Measurements from ENCODE around the gene ARRDC4. TPM values are rescaled to one million over a fixed set of nuclear protein-coding genes. Genes with fewer than 3 reads are reported as not detected.

The ARRDC4 gene, protein sequence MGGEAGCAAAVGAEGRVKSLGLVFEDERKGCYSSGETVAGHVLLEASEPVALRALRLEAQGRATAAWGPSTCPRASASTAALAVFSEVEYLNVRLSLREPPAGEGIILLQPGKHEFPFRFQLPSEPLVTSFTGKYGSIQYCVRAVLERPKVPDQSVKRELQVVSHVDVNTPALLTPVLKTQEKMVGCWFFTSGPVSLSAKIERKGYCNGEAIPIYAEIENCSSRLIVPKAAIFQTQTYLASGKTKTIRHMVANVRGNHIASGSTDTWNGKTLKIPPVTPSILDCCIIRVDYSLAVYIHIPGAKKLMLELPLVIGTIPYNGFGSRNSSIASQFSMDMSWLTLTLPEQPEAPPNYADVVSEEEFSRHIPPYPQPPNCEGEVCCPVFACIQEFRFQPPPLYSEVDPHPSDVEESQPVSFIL
- under 1 TPM; 0.24 to 0.29 TPM for total RNA-seq

- ChIA-PET CTCF (no interaction called here), POLR2A (no interaction called here)
- H3K9me3 Mint-ChIP-seq: no peaks in the 10 kb centered on the region
- H3K27me3 Mint-ChIP-seq: peaks cover 14% of the 10 kb centered on the region
- peaks cover 2% of the 10 kb centered on the region for H3K36me3 Mint-ChIP-seq
- intact Hi-C loops (cut with micrococcal nuclease): no loop called here
- H3K4me1 Mint-ChIP-seq (ENCODE audit: low read depth): peaks cover 15% of the 10 kb centered on the region
- DNase-seq: peak; percentile 95
- H3K27ac Mint-ChIP-seq: peak within 1 kb of the TSS; percentile 65
- peak within 1 kb of the TSS; percentile 64 for H3K4me3 Mint-ChIP-seq
Observed at GRCh38 chr15:97960364-97961066, at the start of gene ARRDC4. TSS of gene ARRDC4 (plus strand) at chr15:97960703. CDS start at chr15:97960862, 159 bp downstream.

- H3K27me3 Mint-ChIP-seq: no peaks in the 10 kb centered on the region
- no peaks in the 10 kb centered on the region for H3K36me3 Mint-ChIP-seq
- H3K27ac Mint-ChIP-seq: no peak overlapping the region
- ChIA-PET POLR2A (no interaction called here), CTCF (no interaction called here)
- no peak for DNase-seq
- H3K4me1 Mint-ChIP-seq (ENCODE audit: low read depth): no peaks in the 10 kb centered on the region
- intact Hi-C loops (cut with micrococcal nuclease): loop anchor here (10.0 kb wide), 1 partner anchor 90 kb away; no protein-coding TSS in a partner anchor
- no peaks in the 10 kb centered on the region for H3K9me3 Mint-ChIP-seq
- no peak overlapping the region for H3K4me3 Mint-ChIP-seq
Observed at GRCh38 chr15:97914711-97915110, 45.8 kb upstream of the ARRDC4 start.

DNA sequence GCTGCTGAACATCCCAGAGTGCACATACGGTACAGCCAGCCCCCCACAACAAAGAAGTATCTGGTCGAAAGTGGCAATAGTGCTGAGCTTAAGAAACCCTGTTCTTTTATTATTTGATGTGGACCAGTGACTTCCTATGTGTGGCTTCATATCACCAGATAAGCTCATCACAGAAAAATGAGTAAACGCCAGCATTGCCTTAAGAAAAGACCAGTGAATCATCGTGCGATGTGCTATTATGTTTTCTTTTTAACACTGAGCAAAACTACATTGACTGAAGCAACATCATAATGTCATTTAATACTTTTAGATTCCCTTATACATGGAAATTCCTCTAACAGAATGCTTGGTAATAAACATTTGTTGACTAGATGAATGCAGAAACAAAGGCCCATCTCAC lies 45.2 kb upstream of the ARRDC4 start:
- POLR2A ChIA-PET: no interaction called here
- no peaks in the 10 kb centered on the region for H3K9me3 Mint-ChIP-seq
- no peak overlapping the region for H3K4me3 Mint-ChIP-seq
- no peak overlapping the region for H3K27ac Mint-ChIP-seq
- H3K27me3 Mint-ChIP-seq: no peaks in the 10 kb centered on the region
- no peak for DNase-seq
- H3K4me1 Mint-ChIP-seq (ENCODE audit: low read depth): no peaks in the 10 kb centered on the region
- H3K36me3 Mint-ChIP-seq: no peaks in the 10 kb centered on the region
- intact Hi-C loops (cut with micrococcal nuclease): loop anchor here (10.0 kb wide), 1 partner anchor 90 kb away; no protein-coding TSS in a partner anchor
- CTCF ChIA-PET: interaction anchor here (0.7 kb wide), 1 partner anchor 16 kb away, joined by 3 read pairs; no protein-coding TSS in a partner anchor

DNA sequence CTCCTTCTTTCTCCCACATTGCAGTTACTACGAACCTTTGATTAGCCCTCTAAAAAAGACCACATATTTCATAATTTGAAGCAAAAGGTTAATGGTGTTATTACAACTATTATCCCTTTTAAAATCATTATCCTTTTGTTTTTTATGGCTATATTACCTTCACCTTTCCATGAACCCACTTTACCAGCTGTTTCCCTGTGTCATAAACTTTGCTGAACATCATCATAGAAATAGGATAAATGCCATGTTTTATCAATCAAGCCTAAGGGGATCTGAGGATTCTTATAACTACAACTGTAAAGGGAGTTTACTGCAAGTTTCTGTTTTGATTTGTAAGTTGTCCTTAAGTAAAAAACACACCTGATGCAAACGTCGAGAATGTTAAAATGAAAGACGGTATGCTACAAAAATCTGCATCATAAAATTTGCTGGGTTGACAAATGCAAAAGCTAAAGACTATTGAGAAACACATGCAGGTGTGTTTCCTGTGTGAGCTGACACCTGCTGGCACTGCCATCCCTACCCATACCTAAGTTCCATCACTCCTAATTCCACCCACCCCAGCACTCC lies 39.1 kb upstream of the ARRDC4 start:
- no peak overlapping the region for H3K4me3 Mint-ChIP-seq
- H3K27me3 Mint-ChIP-seq: no peaks in the 10 kb centered on the region
- no peak overlapping the region for H3K27ac Mint-ChIP-seq
- DNase-seq: no peak
- ChIA-PET CTCF (no interaction called here), POLR2A (no interaction called here)
- H3K36me3 Mint-ChIP-seq: no peaks in the 10 kb centered on the region
- peaks cover 10% of the 10 kb centered on the region for H3K9me3 Mint-ChIP-seq
- intact Hi-C loops (cut with micrococcal nuclease): no loop called here
- no peaks in the 10 kb centered on the region for H3K4me1 Mint-ChIP-seq (ENCODE audit: low read depth)

DNA sequence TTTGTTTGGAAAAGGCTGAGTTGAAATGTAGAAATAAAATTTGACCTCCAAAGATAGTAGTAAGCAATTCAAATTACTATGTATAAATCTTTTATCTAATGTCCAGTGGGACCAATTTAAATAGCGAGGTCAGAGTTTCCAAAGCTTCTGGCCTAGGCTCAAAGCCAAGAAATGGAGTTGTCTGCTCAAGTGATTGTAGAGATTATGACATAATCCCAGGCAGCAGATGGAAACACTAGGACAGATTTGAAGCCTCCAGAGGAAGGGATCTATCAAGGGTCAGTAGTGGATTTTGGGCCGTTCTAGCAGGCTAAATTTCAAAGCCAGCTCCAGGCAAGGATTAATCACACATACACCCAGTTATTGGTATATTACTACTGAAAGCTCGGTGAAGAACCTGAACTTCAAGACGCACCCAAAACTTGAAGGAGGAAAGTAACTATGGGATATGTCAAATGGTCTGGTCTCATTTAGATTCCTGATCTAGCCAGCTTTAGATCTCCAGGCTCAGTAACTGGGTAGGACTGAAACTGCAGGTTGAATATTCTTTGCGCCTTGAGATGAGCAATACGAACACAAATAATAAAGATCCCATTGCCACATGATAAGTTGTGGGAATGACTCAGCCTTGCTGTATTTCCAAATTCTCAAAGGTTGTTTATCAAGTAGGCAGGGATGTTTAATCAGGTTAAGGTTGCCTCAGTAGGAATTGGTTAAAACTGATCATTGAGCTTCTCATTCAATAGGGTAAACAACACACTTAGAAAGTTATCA lies 30.9 kb upstream of the ARRDC4 start:
- H3K27me3 Mint-ChIP-seq: no peaks in the 10 kb centered on the region
- no peaks in the 10 kb centered on the region for H3K4me1 Mint-ChIP-seq (ENCODE audit: low read depth)

GRCh38 chr15:97930230-97930629 lies 30.3 kb upstream of the ARRDC4 start:
- no peak overlapping the region for H3K27ac Mint-ChIP-seq
- no peaks in the 10 kb centered on the region for H3K4me1 Mint-ChIP-seq (ENCODE audit: low read depth)
- peaks cover 3% of the 10 kb centered on the region for H3K36me3 Mint-ChIP-seq
- no peaks in the 10 kb centered on the region for H3K27me3 Mint-ChIP-seq
- ChIA-PET CTCF (no interaction called here), POLR2A (no interaction called here)
- no peak overlapping the region for H3K4me3 Mint-ChIP-seq
- intact Hi-C loops (cut with micrococcal nuclease): no loop called here
- H3K9me3 Mint-ChIP-seq: peaks cover 19% of the 10 kb centered on the region
- no peak for DNase-seq

More for the DNA sequence above, 30.9 kb upstream of the ARRDC4 start:
- intact Hi-C loops (cut with micrococcal nuclease): no loop called here
- H3K9me3 Mint-ChIP-seq: peaks cover 17% of the 10 kb centered on the region
- H3K27ac Mint-ChIP-seq: no peak overlapping the region
- H3K36me3 Mint-ChIP-seq: peaks cover 3% of the 10 kb centered on the region
- DNase-seq: no peak
- H3K4me3 Mint-ChIP-seq: no peak overlapping the region
- CTCF ChIA-PET: no interaction called here
- POLR2A ChIA-PET: no interaction called here

DNA sequence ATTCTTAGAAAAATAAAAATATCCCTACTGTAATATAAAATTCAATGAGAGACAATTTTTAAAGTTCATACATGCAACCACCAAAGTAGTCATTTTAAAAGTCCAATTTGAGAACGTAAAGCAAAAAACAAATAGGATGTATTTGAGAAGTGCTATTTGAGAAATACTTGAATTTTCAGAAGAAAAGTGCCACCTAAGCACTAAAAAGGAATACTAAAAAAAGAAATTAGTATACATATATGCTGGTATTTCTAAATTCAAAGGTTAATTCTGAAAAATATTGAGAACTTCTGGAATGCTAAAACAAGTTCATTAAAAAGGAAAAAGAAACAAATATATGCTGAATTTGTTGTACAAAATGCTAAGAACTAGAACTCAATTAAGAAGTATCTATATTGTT lies 29.2 kb upstream of the ARRDC4 start:
- Mint-ChIP-seq H3K27me3 (no peaks in the 10 kb centered on the region), H3K36me3 (peaks cover 3% of the 10 kb centered on the region), H3K4me1 (ENCODE audit: low read depth) (no peaks in the 10 kb centered on the region), H3K4me3 (no peak overlapping the region), H3K27ac (no peak overlapping the region), H3K9me3 (peaks cover 27% of the 10 kb centered on the region)
- CTCF ChIA-PET: no interaction called here
- intact Hi-C loops (cut with micrococcal nuclease): no loop called here
- POLR2A ChIA-PET: no interaction called here
- no peak for DNase-seq

DNA sequence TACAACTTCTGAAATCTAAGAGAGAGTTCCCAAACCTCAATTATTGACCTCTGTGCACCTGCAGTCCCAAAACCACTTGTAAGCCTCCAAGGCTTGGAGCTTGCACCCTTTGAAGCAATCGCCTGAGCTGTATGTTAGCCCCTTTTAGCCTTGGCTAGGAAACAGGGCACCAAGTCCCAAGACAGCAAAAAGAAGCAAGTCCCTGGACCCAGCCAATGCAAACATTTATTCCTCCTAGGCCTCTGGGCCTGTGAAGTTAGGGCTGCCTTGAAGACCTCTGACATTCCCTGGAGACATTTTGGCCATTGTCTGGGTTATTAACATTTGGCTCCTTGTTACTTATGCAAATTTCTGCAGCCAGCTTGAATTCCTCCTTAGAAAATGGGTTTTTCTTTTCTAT lies 26.9 kb upstream of the ARRDC4 start:
- ChIA-PET CTCF (no interaction called here), POLR2A (no interaction called here)
- H3K27me3 Mint-ChIP-seq: no peaks in the 10 kb centered on the region
- peaks cover 3% of the 10 kb centered on the region for H3K36me3 Mint-ChIP-seq
- H3K27ac Mint-ChIP-seq: no peak overlapping the region
- no peaks in the 10 kb centered on the region for H3K4me1 Mint-ChIP-seq (ENCODE audit: low read depth)
- no peak for DNase-seq
- intact Hi-C loops (cut with micrococcal nuclease): no loop called here
- no peak overlapping the region for H3K4me3 Mint-ChIP-seq
- peaks cover 28% of the 10 kb centered on the region for H3K9me3 Mint-ChIP-seq

DNA sequence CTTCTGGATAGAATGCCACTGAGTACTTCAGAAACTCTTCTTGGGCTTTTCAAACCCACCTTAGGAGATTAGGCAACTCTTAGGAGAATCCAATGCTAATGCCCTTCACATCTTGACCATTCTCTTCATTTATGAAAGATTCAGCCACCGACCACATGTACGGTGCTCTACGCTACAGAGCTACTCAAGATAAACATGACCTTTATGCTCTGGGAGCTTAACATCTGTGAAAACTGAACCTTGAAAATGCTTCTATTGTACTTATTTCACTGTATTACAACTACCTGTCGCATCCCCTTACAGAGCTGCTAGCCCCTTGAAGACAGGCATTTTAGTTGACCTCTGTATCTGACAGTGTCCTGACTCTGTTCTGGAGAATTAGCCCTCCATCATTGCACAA lies 19.5 kb upstream of the ARRDC4 start:
- Mint-ChIP-seq H3K27ac (no peak overlapping the region), H3K27me3 (peaks cover under 1% of the 10 kb centered on the region), H3K4me3 (no peak overlapping the region), H3K4me1 (ENCODE audit: low read depth) (no peaks in the 10 kb centered on the region), H3K9me3 (peaks cover 4% of the 10 kb centered on the region), H3K36me3 (no peaks in the 10 kb centered on the region)
- CTCF ChIA-PET: no interaction called here
- DNase-seq: no peak
- intact Hi-C loops (cut with micrococcal nuclease): no loop called here
- POLR2A ChIA-PET: no interaction called here

DNA sequence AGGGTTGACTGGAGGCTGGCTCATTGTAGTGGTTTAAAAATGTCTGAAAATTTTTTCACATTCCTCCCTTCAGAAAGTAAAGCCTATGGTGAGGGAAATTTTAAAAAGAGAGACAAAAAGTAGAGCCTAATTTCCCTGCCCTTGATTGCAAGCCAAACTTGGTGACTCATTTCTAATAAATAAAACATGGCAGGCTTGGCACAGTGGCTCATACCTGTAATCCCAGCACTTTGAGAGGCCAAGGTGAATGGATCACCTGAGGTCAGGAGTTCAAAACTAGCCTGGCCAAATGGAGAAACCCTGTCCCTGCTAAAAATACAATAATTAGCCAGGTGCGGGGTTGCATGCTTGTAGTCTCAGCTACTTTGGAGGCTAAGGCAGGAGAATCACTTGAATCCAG lies 18.9 kb upstream of the ARRDC4 start:
- Mint-ChIP-seq H3K27ac (no peak overlapping the region), H3K4me3 (no peak overlapping the region)
- POLR2A ChIA-PET: no interaction called here

DNA sequence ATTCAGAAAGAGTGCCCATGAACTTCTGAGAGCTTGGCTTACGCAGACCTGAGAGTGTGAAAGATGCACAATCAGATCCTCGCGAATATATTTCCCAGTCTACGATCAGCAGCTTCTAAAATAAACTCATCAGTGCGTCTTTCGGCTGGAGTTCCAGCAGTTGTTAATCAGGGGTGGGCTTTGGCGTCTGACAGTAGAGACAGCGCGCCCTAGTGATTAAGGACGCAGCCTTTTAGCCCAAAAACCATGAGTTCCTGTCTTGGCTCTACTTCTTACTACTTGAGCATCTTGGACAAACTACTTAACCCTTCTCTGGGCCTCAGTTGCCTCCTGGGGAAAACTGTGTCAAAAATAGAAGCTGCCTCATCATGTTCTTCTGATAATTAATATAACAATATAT lies 15.8 kb upstream of the ARRDC4 start:
- CTCF ChIA-PET: no interaction called here
- DNase-seq: no peak
- Mint-ChIP-seq H3K9me3 (peaks cover 3% of the 10 kb centered on the region), H3K4me1 (ENCODE audit: low read depth) (no peaks in the 10 kb centered on the region), H3K27me3 (peaks cover 4% of the 10 kb centered on the region), H3K36me3 (no peaks in the 10 kb centered on the region), H3K4me3 (no peak overlapping the region), H3K27ac (no peak overlapping the region)
- intact Hi-C loops (cut with micrococcal nuclease): no loop called here
- POLR2A ChIA-PET: no interaction called here

More for the DNA sequence above, 18.9 kb upstream of the ARRDC4 start:
- no peak for DNase-seq
- no peaks in the 10 kb centered on the region for H3K4me1 Mint-ChIP-seq (ENCODE audit: low read depth)
- H3K36me3 Mint-ChIP-seq: no peaks in the 10 kb centered on the region
- H3K9me3 Mint-ChIP-seq: no peaks in the 10 kb centered on the region
- H3K27me3 Mint-ChIP-seq: peaks cover 4% of the 10 kb centered on the region
- intact Hi-C loops (cut with micrococcal nuclease): no loop called here
- CTCF ChIA-PET: no interaction called here
